K562 (cell line): ENCODE data around the gene MT1A. TPM values are rescaled to one million over a fixed set of nuclear protein-coding genes. Genes with fewer than 3 reads are reported as not detected.

Source experiments
- BMI1 ChIP-seq: fragments of 150-350 bp; IDR thresholded peaks from 2 replicates; pipeline ENCODE4 v1.6.1; 2014; ENCODE audit warnings: low read length
- CCNT2 ChIP-seq: IDR thresholded peaks from 2 replicates; pipeline ENCODE4 v1.6.1; 2011; ENCODE audit warnings: borderline replicate concordance, low read depth, mild to moderate bottlenecking, moderate library complexity, mixed read lengths, low read length; ENCODE audit not compliant: insufficient read length; ENCODE audit errors: extremely low read depth
- COPS2 ChIP-seq: fragments of 450-650 bp; conservative IDR thresholded peaks from 2 replicates; pipeline ENCODE4 v1.6.1; 2016; ENCODE audit warnings: mild to moderate bottlenecking, moderate library complexity
- CREM ChIP-seq: IDR thresholded peaks from 2 replicates; pipeline ENCODE4 v1.6.1; 2014; ENCODE audit warnings: antibody characterized with exemption, low read depth
- DACH1 ChIP-seq: fragments of 450-650 bp; IDR thresholded peaks from 2 replicates; pipeline ENCODE4 v1.6.1; 2018; ENCODE audit not compliant: partially characterized antibody
- ESRRB ChIP-seq: fragments of 250-450 bp; sonication (Bioruptor Pico); IDR thresholded peaks from 2 replicates; pipeline ENCODE4 v1.5.0; 2020; ENCODE audit warnings: mild to moderate bottlenecking, moderate library complexity, borderline replicate concordance
- FOXA3 ChIP-seq, 2 experiments: fragments of 450-650 bp in 1 of 2; sonication (generic) in 1 of 2; formaldehyde crosslinking; IDR thresholded peaks in 1 of 2; conservative IDR thresholded peaks in 1 of 2; 2 replicates each; pipeline versions ENCODE4 v1.4.0 to v1.8.0; 2020 to 2022; ENCODE audit warnings: mild to moderate bottlenecking in 2 of 2, missing genetic modification reagents in 1 of 2
- FOXJ2 ChIP-seq: fragments of 200-800 bp; sonication (Bioruptor generic); IDR thresholded peaks from 2 replicates; pipeline ENCODE4 v1.6.1; 2016; ENCODE audit warnings: missing genetic modification characterization, missing compliant biosample characterization
- HNRNPH1 ChIP-seq: fragments of 200-400 bp; formaldehyde crosslinking; optimal IDR thresholded peaks from 2 replicates; pipeline ENCODE3; 2017; ENCODE audit warnings: low read depth, mild to moderate bottlenecking, low read length, moderate library complexity
- KDM2B ChIP-seq: fragments of 250-450 bp; sonication (Bioruptor Pico); IDR thresholded peaks from 2 replicates; pipeline ENCODE4 v1.8.0; 2021; ENCODE audit warnings: mild to moderate bottlenecking, moderate library complexity
- KDM5B ChIP-seq: fragments of 200-600 bp; sonication (generic); IDR thresholded peaks from 2 replicates; pipeline ENCODE4 v1.6.1; 2012; ENCODE audit warnings: low read depth, mild to moderate bottlenecking, moderate library complexity, low read length, control low read depth, inconsistent platforms; ENCODE audit not compliant: insufficient replicate concordance
- MEIS2 ChIP-seq: fragments of 450-650 bp; IDR thresholded peaks from 2 replicates; pipeline ENCODE4 v1.6.1; 2014; ENCODE audit warnings: mild to moderate bottlenecking; ENCODE audit not compliant: partially characterized antibody
- NCOA6 ChIP-seq: fragments of 450-650 bp; IDR thresholded peaks from 2 replicates; pipeline ENCODE4 v1.6.1; 2017; ENCODE audit warnings: mild to moderate bottlenecking
- NFXL1 ChIP-seq: fragments of 450-650 bp; formaldehyde crosslinking; IDR thresholded peaks from 2 replicates; pipeline ENCODE4 v1.4.0; 2021; ENCODE audit warnings: mild to moderate bottlenecking
- SMAD4 ChIP-seq: fragments of 250-450 bp; sonication (Bioruptor Pico); conservative IDR thresholded peaks from 2 replicates; pipeline ENCODE4 v1.8.0; 2021; ENCODE audit warnings: inconsistent platforms, mild to moderate bottlenecking, moderate library complexity
- TCF7 ChIP-seq: sonication (generic); IDR thresholded peaks from 2 replicates; pipeline ENCODE4 v1.6.1; 2016; ENCODE audit warnings: antibody characterized with exemption, borderline replicate concordance
- TSC22D4 ChIP-seq: fragments of 450-650 bp; IDR thresholded peaks from 2 replicates; pipeline ENCODE4 v1.6.1; 2016; ENCODE audit warnings: missing genetic modification characterization, missing biosample characterization, control low read depth
- ZFP1 ChIP-seq: fragments of 450-650 bp; formaldehyde crosslinking; IDR thresholded peaks from 2 replicates; pipeline ENCODE4 v1.4.0; 2020; ENCODE audit warnings: mild to moderate bottlenecking, mixed read lengths
- ZFP36 ChIP-seq: fragments of 150-350 bp; IDR thresholded peaks from 2 replicates; pipeline ENCODE4 v1.6.1; 2018; ENCODE audit warnings: low read length, low read depth; ENCODE audit not compliant: partially characterized antibody
- ZNF165 ChIP-seq: fragments of 250-450 bp; sonication (Bioruptor Pico); IDR thresholded peaks from 2 replicates; pipeline ENCODE4 v1.4.0; 2020; ENCODE audit warnings: borderline replicate concordance
- ZNF75A ChIP-seq: fragments of 450-650 bp; formaldehyde crosslinking; IDR thresholded peaks from 2 replicates; pipeline ENCODE4 v1.4.0; 2020; ENCODE audit warnings: mild to moderate bottlenecking
- polyA plus RNA-seq, 8 experiments: library from polyadenylated mRNA; depleted of rRNA in 4 of 8; stranded (reverse) in 5 of 8; unstranded in 3 of 8; fragments of >200 nt; fragmentation: Nextera tagmentation in 2 of 8; fragmentation: Illumina TruSeq in 1 of 8; extraction: Ambion mirVana in 2 of 8; extraction: Trizol in 1 of 8; gene quantifications; 2 replicates each; pipeline versions ENCODE4 v1.2.1 to v1.2.3, GENCODE V29; 2011 to 2014; ENCODE audit warnings: inconsistent platforms in 1 of 8, missing spikeins in 1 of 8
- total RNA-seq, 7 experiments: library from RNA; depleted of rRNA in 6 of 7; stranded (reverse); fragments of >200 nt in 6 of 7; fragmentation: Illumina TruSeq in 2 of 7; extraction: Trizol in 2 of 7; gene quantifications; 2 replicates each; pipeline versions ENCODE4 v1.2.1 to v1.2.3, GENCODE V29; 2011 to 2021; ENCODE audit warnings: low replicate concordance in 1 of 7
- TF ChIP-seq, protein P1 (sequence below): fragments of 200-800 bp; sonication (Bioruptor generic); IDR thresholded peaks from 2 replicates; pipeline ENCODE4 v1.6.1; 2017; ENCODE audit warnings: missing genetic modification characterization, missing compliant biosample characterization
- TF ChIP-seq, protein P2 (sequence below), 3 experiments: fragments of 200-800 bp in 1 of 3; fragments of 250-450 bp in 1 of 3; fragments of 450-650 bp in 1 of 3; sonication (Bioruptor Pico) in 1 of 3; sonication (Bioruptor generic) in 1 of 3; formaldehyde crosslinking in 1 of 3; IDR thresholded peaks; 2 replicates each; pipeline versions ENCODE4 v1.6.1 to v1.8.0; 2016 to 2022; ENCODE audit warnings: mild to moderate bottlenecking in 2 of 3, missing genetic modification characterization in 2 of 3, missing compliant biosample characterization in 1 of 3, moderate library complexity in 1 of 3
- TF ChIP-seq, protein P3 (sequence below): fragments of 450-650 bp; formaldehyde crosslinking; IDR thresholded peaks from 2 replicates; pipeline ENCODE4 v1.4.0; 2020; ENCODE audit warnings: mild to moderate bottlenecking, moderate library complexity

The MT1A gene
- total and polyA plus RNA-seq, 9 of the 15 experiments (the other 6 are each of a cell fraction or from before 2014, with no cell fraction given): 0.23 TPM; not detected in 8

DNA sequence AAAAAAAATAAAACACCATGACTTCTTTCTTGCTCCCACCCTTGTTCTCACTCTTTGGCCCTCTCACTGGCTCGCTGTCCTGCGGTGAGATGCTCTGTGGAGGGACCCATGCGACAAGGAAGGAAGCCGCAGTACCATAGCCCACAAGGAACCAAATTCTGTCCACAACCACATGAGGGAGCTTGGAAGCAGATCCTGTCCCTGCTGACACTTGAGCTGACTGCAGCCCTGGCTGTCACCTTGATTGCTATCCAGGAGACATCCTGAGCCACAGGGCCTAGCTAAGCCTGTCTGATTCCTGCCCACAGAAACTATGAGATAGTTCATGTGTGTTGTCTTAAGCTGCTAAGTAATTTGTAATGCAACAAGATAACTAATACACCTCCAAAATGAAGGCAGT is 34.9 kb upstream of the MT1A start (continued):
- TF ChIP-seq, protein P1, sequence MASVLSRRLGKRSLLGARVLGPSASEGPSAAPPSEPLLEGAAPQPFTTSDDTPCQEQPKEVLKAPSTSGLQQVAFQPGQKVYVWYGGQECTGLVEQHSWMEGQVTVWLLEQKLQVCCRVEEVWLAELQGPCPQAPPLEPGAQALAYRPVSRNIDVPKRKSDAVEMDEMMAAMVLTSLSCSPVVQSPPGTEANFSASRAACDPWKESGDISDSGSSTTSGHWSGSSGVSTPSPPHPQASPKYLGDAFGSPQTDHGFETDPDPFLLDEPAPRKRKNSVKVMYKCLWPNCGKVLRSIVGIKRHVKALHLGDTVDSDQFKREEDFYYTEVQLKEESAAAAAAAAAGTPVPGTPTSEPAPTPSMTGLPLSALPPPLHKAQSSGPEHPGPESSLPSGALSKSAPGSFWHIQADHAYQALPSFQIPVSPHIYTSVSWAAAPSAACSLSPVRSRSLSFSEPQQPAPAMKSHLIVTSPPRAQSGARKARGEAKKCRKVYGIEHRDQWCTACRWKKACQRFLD (CRISPR knock-in tag): no peak
- TF ChIP-seq TCF7: no peak
- no peak for TF ChIP-seq NCOA6
- TF ChIP-seq FOXA3 (CRISPR knock-in tag; conservative IDR thresholded peaks at IDR 0.05 in 1 of 2, IDR thresholded peaks at IDR 0.05 in 1 of 2): no peak
- no peak for TF ChIP-seq DACH1
- 0 out of 2 replicates have a peak, but pooled peaks have one; percentile 16 for TF ChIP-seq CREM
- no peak for TF ChIP-seq KDM2B
- no peak for TF ChIP-seq ZNF165 (CRISPR knock-in tag)
- no peak for TF ChIP-seq FOXJ2 (tag)
- TF ChIP-seq BMI1: no peak
- no peak for TF ChIP-seq HNRNPH1
- TF ChIP-seq ESRRB (CRISPR knock-in tag): no peak
- no peak for TF ChIP-seq TSC22D4 (tag)
- no peak for TF ChIP-seq ZNF75A (CRISPR knock-in tag)
- TF ChIP-seq ZFP36: peak; percentile 55
- no peak for TF ChIP-seq KDM5B
- no peak for TF ChIP-seq SMAD4 (CRISPR knock-in tag)
- no peak for TF ChIP-seq CCNT2
- no peak for TF ChIP-seq ZFP1 (CRISPR knock-in tag)
- TF ChIP-seq, protein P2, sequence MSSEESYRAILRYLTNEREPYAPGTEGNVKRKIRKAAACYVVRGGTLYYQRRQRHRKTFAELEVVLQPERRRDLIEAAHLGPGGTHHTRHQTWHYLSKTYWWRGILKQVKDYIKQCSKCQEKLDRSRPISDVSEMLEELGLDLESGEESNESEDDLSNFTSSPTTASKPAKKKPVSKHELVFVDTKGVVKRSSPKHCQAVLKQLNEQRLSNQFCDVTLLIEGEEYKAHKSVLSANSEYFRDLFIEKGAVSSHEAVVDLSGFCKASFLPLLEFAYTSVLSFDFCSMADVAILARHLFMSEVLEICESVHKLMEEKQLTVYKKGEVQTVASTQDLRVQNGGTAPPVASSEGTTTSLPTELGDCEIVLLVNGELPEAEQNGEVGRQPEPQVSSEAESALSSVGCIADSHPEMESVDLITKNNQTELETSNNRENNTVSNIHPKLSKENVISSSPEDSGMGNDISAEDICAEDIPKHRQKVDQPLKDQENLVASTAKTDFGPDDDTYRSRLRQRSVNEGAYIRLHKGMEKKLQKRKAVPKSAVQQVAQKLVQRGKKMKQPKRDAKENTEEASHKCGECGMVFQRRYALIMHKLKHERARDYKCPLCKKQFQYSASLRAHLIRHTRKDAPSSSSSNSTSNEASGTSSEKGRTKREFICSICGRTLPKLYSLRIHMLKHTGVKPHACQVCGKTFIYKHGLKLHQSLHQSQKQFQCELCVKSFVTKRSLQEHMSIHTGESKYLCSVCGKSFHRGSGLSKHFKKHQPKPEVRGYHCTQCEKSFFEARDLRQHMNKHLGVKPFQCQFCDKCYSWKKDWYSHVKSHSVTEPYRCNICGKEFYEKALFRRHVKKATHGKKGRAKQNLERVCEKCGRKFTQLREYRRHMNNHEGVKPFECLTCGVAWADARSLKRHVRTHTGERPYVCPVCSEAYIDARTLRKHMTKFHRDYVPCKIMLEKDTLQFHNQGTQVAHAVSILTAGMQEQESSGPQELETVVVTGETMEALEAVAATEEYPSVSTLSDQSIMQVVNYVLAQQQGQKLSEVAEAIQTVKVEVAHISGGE (CRISPR knock-in tag; IDR thresholded peaks at IDR 0.05): no peak
- TF ChIP-seq MEIS2: peak; percentile 69
- TF ChIP-seq, protein P3, sequence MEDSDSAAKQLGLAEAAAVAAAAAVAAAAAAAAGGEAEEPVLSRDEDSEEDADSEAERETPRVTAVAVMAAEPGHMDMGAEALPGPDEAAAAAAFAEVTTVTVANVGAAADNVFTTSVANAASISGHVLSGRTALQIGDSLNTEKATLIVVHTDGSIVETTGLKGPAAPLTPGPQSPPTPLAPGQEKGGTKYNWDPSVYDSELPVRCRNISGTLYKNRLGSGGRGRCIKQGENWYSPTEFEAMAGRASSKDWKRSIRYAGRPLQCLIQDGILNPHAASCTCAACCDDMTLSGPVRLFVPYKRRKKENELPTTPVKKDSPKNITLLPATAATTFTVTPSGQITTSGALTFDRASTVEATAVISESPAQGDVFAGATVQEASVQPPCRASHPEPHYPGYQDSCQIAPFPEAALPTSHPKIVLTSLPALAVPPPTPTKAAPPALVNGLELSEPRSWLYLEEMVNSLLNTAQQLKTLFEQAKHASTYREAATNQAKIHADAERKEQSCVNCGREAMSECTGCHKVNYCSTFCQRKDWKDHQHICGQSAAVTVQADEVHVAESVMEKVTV (CRISPR knock-in tag): peak; percentile 38; the same call in 1 of the 2 replicates
- TF ChIP-seq NFXL1: no peak
- no peak for TF ChIP-seq COPS2
